GM21360 (cell line): Measurements from ENCODE around the gene FNDC3B.
A peak's percentile ranks its signal among the peaks of the same experiment; 100 is the strongest.

ENCODE experiments used
- ATAC-seq: cut with Tn5 transposase; IDR thresholded peaks from one replicate; pipeline ENCODE4 v1.9.1; 2021; ENCODE audit warnings: mild to moderate bottlenecking, moderate library complexity; ENCODE audit not compliant: unreplicated experiment

The FNDC3B gene

GRCh38 chr3:172300862-172301261 lies 261.5 kb downstream of the FNDC3B start:
- ATAC-seq = no peak

- no peak for ATAC-seq
Measured at GRCh38 chr3:172302203-172302602, 262.8 kb downstream of the FNDC3B start.

GRCh38 chr3:172303181-172303580 lies 263.8 kb downstream of the FNDC3B start:
- no peak for ATAC-seq

- no peak for ATAC-seq
Measured at GRCh38 chr3:172303941-172304558, 264.7 kb downstream of the FNDC3B start.

GRCh38 chr3:172305552-172305951 lies 266.2 kb downstream of the FNDC3B start:
- no peak for ATAC-seq

- no peak for ATAC-seq
Measured at GRCh38 chr3:172305974-172306373, 266.6 kb downstream of the FNDC3B start.

GRCh38 chr3:172307141-172307560 lies 267.8 kb downstream of the FNDC3B start:
- no peak for ATAC-seq

- ATAC-seq = no peak
Measured at GRCh38 chr3:172309059-172309458, 269.7 kb downstream of the FNDC3B start.

GRCh38 chr3:172309741-172310427 lies 270.5 kb downstream of the FNDC3B start:
- no peak for ATAC-seq

- ATAC-seq = no peak
Measured at GRCh38 chr3:172310428-172310760, 271.0 kb downstream of the FNDC3B start.

GRCh38 chr3:172311217-172311616 lies 271.8 kb downstream of the FNDC3B start:
- no peak for ATAC-seq

GRCh38 chr3:172312001-172312400 lies 272.6 kb downstream of the FNDC3B start:
- no peak for ATAC-seq

GRCh38 chr3:172312711-172313110 lies 273.3 kb downstream of the FNDC3B start:
- no peak for ATAC-seq

- no peak for ATAC-seq
Measured at GRCh38 chr3:172313671-172314070, 274.3 kb downstream of the FNDC3B start.

- no peak for ATAC-seq
Measured at GRCh38 chr3:172314591-172315160, 275.3 kb downstream of the FNDC3B start.

- ATAC-seq = no peak
Measured at GRCh38 chr3:172315401-172316091, 276.2 kb downstream of the FNDC3B start.

GRCh38 chr3:172316758-172317157 lies 277.4 kb downstream of the FNDC3B start:
- no peak for ATAC-seq

GRCh38 chr3:172317481-172317880 lies 278.1 kb downstream of the FNDC3B start:
- no peak for ATAC-seq

GRCh38 chr3:172317984-172318383 lies 278.6 kb downstream of the FNDC3B start:
- ATAC-seq = peak; percentile 58

GRCh38 chr3:172319595-172319994 lies 280.2 kb downstream of the FNDC3B start:
- no peak for ATAC-seq

- ATAC-seq = no peak
Measured at GRCh38 chr3:172320468-172320867, 281.1 kb downstream of the FNDC3B start.

GRCh38 chr3:172321035-172321434 lies 281.7 kb downstream of the FNDC3B start:
- no peak for ATAC-seq
